Stromal cell of bone marrow (primary cell): Measurements from ENCODE around the gene XRRA1.
"Not testable (repeated sequence)": the region's sequence is repeated elsewhere in the genome, so short reads cannot be mapped to it uniquely, and the experiment has no call there.

Experiments
- DNase-seq: peaks from one replicate; pipeline ENCODE4 v3.0.0-alpha.2; 2012; ENCODE audit warnings: low read depth

Gene XRRA1

GRCh38 chr11:74948898-74949752, at the start of gene XRRA1, which contains the start of gene SPCS2:
Gene XRRA1 (minus strand): TSS chr11:74949091. CDS start chr11:74940878, 8,213 bp downstream.
Gene SPCS2 (plus strand): TSS chr11:74949266. CDS start chr11:74949286, 20 bp downstream.
- DNase-seq, result peak; percentile 96

- DNase-seq, result no peak
These were observed 44.0 kb upstream of the XRRA1 start for GRCh38 chr11:74992852-74993251.

- no peak for DNase-seq
These were observed 42.0 kb upstream of the XRRA1 start for GRCh38 chr11:74990941-74991340.

GRCh38 chr11:74990150-74990549, 41.3 kb upstream of the XRRA1 start:
- not testable (repeated sequence) for DNase-seq

GRCh38 chr11:74989260-74989638, 40.4 kb upstream of the XRRA1 start:
- no peak for DNase-seq

GRCh38 chr11:74988541-74989259, 39.8 kb upstream of the XRRA1 start, which contains the start of gene NEU3:
Gene NEU3 (plus strand): TSS chr11:74988933. CDS start chr11:74989061, 128 bp downstream.
- DNase-seq, result peak; percentile 37

GRCh38 chr11:74984730-74985129, 35.8 kb upstream of the XRRA1 start:
- DNase-seq, result no peak

GRCh38 chr11:74984070-74984469, 35.2 kb upstream of the XRRA1 start:
- DNase-seq, result no peak

- no peak for DNase-seq
These were observed 33.0 kb upstream of the XRRA1 start for GRCh38 chr11:74981888-74982287.

- no peak for DNase-seq
These were observed 31.7 kb upstream of the XRRA1 start for GRCh38 chr11:74980634-74981033.

- DNase-seq, result no peak
These were observed 29.1 kb upstream of the XRRA1 start for GRCh38 chr11:74978041-74978440.

- DNase-seq, result no peak
These were observed 22.5 kb upstream of the XRRA1 start for GRCh38 chr11:74971424-74971823.

- DNase-seq, result no peak
These were observed 22.0 kb upstream of the XRRA1 start for GRCh38 chr11:74970852-74971395.

- no peak for DNase-seq
These were observed 17.8 kb upstream of the XRRA1 start for GRCh38 chr11:74966651-74967050.

- not testable (repeated sequence) for DNase-seq
These were observed 11.2 kb upstream of the XRRA1 start for GRCh38 chr11:74960128-74960527.

- no peak for DNase-seq
These were observed 9.2 kb upstream of the XRRA1 start for GRCh38 chr11:74957937-74958629.

- no peak for DNase-seq
These were observed 7.6 kb upstream of the XRRA1 start for GRCh38 chr11:74956397-74957015.

GRCh38 chr11:74954199-74954598, 5.3 kb upstream of the XRRA1 start:
- DNase-seq, result no peak

- no peak for DNase-seq
These were observed 4.6 kb upstream of the XRRA1 start for GRCh38 chr11:74953451-74953850.

- no peak for DNase-seq
These were observed 3.9 kb upstream of the XRRA1 start for GRCh38 chr11:74952752-74953151.

GRCh38 chr11:74951226-74951625, 2.3 kb upstream of the XRRA1 start:
- DNase-seq, result no peak
